ENCODE data around the gene CYTH1.

- no peak for TF ChIP-seq CTCF (IDR thresholded peaks at IDR 0.05)
- no peak for TF ChIP-seq SIN3A (IDR thresholded peaks at IDR 0.05; ENCODE audit: borderline replicate concordance, insufficient read depth, low read depth, low read length)
- TF ChIP-seq TCF7L2 (IDR thresholded peaks at IDR 0.05; ENCODE audit: low read depth, low read length), result no peak
- no peak for TF ChIP-seq POLR2AphosphoS5 (IDR thresholded peaks at IDR 0.05; ENCODE audit: low read depth, low read length)
- TF ChIP-seq REST (IDR thresholded peaks at IDR 0.05; ENCODE audit: insufficient read depth in 1 of 2, low read depth in 2 of 2, low read length in 1 of 2), result no peak
These were observed 131.9 kb downstream of the CYTH1 start for GRCh38 chr17:78650093-78650715.
